ENCODE measurements around the gene IMMP2L. TPM values are rescaled to one million over a fixed set of nuclear protein-coding genes. Genes with fewer than 3 reads are reported as not detected.

Gene IMMP2L
- total and polyA plus RNA-seq, 7 donors = 9.3 to 43.0 (median 19.2) TPM

DNA sequence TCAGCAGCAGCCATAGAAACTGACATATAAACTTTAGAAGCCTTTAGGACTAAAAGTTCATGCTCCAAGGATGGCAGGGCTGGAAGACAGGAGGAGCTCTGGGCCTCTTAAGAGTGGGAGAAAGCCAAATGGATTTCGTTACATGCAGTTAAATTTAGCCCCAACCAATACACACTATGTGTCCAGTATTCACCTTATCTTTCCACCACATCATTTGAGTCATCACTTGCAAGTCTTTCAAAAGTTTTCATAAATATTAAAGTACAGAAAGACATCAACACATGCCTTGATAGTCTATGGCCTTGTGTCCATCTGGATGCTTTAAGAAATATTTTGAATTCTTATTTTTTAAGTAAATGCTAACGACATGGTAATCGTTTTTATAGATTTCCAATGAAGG lies 863.7 kb downstream of the IMMP2L start:
- no peaks in the 10 kb centered on the region for H3K36me3 ChIP-seq (ENCODE audit: insufficient read depth in 1 of 2, low read depth in 1 of 2)
- 69 to 84% (median 77%) methylated on average over 3 of the region's 3 CpGs for WGBS, 3 donors
- H3K4me1 ChIP-seq = no peaks in the 10 kb centered on the region
- ATAC-seq (no peak), DNase-seq (no peak)
- intact Hi-C loops (cut with DNase I) = no loop called here
- TF ChIP-seq, protein P1, sequence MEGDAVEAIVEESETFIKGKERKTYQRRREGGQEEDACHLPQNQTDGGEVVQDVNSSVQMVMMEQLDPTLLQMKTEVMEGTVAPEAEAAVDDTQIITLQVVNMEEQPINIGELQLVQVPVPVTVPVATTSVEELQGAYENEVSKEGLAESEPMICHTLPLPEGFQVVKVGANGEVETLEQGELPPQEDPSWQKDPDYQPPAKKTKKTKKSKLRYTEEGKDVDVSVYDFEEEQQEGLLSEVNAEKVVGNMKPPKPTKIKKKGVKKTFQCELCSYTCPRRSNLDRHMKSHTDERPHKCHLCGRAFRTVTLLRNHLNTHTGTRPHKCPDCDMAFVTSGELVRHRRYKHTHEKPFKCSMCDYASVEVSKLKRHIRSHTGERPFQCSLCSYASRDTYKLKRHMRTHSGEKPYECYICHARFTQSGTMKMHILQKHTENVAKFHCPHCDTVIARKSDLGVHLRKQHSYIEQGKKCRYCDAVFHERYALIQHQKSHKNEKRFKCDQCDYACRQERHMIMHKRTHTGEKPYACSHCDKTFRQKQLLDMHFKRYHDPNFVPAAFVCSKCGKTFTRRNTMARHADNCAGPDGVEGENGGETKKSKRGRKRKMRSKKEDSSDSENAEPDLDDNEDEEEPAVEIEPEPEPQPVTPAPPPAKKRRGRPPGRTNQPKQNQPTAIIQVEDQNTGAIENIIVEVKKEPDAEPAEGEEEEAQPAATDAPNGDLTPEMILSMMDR (IDR thresholded peaks at IDR 0.05) = no peak
- H3K9me3 ChIP-seq = no peaks in the 10 kb centered on the region
- no peak overlapping the region for H3K4me3 ChIP-seq
- no peaks in the 10 kb centered on the region for H3K27me3 ChIP-seq (ENCODE audit: insufficient read depth in 3 of 3, low read length in 2 of 3)
- H3K27ac ChIP-seq = no peak overlapping the region

DNA sequence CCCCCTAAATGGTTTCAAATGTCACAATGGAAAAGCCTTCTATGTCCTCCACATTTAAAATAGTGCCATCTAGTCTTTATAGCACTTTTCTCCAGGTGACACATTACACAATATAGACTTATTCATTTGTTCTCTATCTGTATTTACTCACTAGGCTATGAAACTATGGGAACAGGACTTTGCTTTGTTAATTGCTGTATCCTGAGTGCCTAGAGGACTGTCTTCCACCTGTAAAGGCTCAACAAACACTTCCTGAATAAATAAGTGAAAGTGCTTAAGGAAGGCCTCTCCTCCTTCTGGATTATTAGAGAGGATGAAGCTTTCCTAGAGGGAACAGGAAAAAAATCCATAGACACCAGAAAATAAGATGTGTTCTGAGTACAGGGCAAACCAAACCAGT lies 868.9 kb downstream of the IMMP2L start:
- TF ChIP-seq, protein P1 (IDR thresholded peaks at IDR 0.05) = no peak
- Histone ChIP-seq H3K27ac (no peak overlapping the region), H3K36me3 (ENCODE audit: insufficient read depth in 1 of 2, low read depth in 1 of 2) (no peaks in the 10 kb centered on the region), H3K4me1 (no peaks in the 10 kb centered on the region), H3K9me3 (no peaks in the 10 kb centered on the region), H3K4me3 (no peak overlapping the region), H3K27me3 (ENCODE audit: insufficient read depth in 3 of 3, low read length in 2 of 3) (no peaks in the 10 kb centered on the region)
- no peak for DNase-seq
- intact Hi-C loops (cut with DNase I) = no loop called here
- ATAC-seq = no peak

DNA sequence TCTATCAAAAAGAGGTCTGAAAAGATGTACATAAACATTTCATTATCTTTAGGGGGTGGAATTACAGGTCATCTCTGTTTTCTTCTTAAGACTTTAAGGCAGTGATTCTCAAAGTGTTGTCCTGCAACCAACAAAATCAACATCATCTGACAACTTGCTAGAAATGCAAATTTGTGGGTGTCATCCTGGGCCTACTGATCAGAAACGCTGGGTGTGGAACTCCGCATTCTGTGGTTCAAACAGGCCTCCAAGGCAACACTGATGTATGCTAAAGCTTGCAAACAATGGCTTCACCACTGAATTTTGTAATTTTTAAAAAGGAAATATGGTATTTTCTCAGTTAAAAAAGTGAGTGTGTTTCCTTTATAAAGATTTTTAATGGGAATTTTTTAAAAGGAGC lies 873.4 kb downstream of the IMMP2L start:
- 80 to 87% (median 85%) methylated on average over 2 of the region's 2 CpGs for WGBS, 3 donors
- Histone ChIP-seq H3K27ac (no peak overlapping the region), H3K4me3 (no peak overlapping the region), H3K27me3 (ENCODE audit: insufficient read depth in 3 of 3, low read length in 2 of 3) (no peaks in the 10 kb centered on the region), H3K9me3 (no peaks in the 10 kb centered on the region), H3K36me3 (ENCODE audit: insufficient read depth in 1 of 2, low read depth in 1 of 2) (no peaks in the 10 kb centered on the region), H3K4me1 (no peaks in the 10 kb centered on the region)
- DNase-seq (no peak), ATAC-seq (no peak)
- TF ChIP-seq, protein P1 (IDR thresholded peaks at IDR 0.05) = no peak
- intact Hi-C loops (cut with DNase I) = no loop called here

DNA sequence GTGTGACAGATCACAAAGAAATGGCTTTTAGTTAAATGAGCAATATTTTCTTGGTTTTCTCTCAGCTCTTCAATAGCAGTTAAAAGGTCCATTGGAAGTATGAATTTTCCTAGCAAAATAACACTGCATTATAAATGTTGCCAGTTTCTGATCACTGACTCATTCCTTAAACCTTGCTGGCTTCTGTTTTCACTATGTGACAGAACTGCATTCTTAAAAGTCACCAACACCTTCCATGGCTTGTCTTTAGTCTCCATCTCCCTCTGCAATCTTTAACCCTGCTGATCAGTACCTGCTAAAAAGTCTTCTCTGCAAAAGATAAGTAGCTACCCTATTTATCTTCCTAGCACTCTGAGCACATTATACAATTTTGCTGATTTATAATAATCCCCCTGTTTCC lies 876.4 kb downstream of the IMMP2L start:
- TF ChIP-seq, protein P1 (IDR thresholded peaks at IDR 0.05) = no peak
- ATAC-seq (no peak), DNase-seq (no peak)
- Histone ChIP-seq H3K27ac (no peak overlapping the region), H3K4me1 (no peaks in the 10 kb centered on the region), H3K27me3 (ENCODE audit: insufficient read depth in 3 of 3, low read length in 2 of 3) (no peaks in the 10 kb centered on the region), H3K36me3 (ENCODE audit: insufficient read depth in 1 of 2, low read depth in 1 of 2) (no peaks in the 10 kb centered on the region), H3K9me3 (no peaks in the 10 kb centered on the region), H3K4me3 (no peak overlapping the region)
- intact Hi-C loops (cut with DNase I) = no loop called here

DNA sequence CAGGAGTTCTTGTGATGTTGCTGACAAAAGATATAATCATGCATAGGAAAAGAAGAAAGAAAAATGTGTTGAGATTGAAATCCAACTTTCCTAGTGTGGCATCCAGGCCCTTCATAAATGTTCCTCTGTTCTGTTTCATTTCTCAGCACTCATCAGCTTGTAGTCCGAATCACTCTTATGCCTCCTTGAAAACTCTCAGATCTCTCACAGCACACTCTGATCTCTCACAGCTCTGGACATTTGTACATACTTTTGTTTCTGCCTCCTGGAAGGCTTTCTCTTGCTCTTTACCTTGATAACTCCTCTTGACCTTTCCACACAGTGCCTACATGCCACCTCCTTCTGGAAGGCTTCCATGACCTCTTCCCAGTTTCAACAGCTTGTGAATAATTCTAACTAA lies 880.4 kb downstream of the IMMP2L start:
- H3K36me3 ChIP-seq (ENCODE audit: insufficient read depth in 1 of 2, low read depth in 1 of 2) = no peaks in the 10 kb centered on the region
- H3K9me3 ChIP-seq = no peaks in the 10 kb centered on the region
- no peaks in the 10 kb centered on the region for H3K4me1 ChIP-seq
- intact Hi-C loops (cut with DNase I) = no loop called here
- TF ChIP-seq, protein P1 (IDR thresholded peaks at IDR 0.05) = no peak
- DNase-seq (no peak), ATAC-seq (no peak)
- H3K27me3 ChIP-seq (ENCODE audit: insufficient read depth in 3 of 3, low read length in 2 of 3) = no peaks in the 10 kb centered on the region
- H3K4me3 ChIP-seq = no peak overlapping the region
- WGBS, 3 donors = 43 to 90% (median 65%) methylated on average over 1 of the region's 1 CpG
- no peak overlapping the region for H3K27ac ChIP-seq

Data from psoas muscle (tissue), 8 donors.